C4-2B (cell line): ENCODE measurements around the gene KRT14.
A peak's percentile ranks its signal among the peaks of the same experiment; 100 is the strongest.
"Not testable (repeated sequence)": the region's sequence is repeated elsewhere in the genome, so short reads cannot be mapped to it uniquely, and the experiment has no call there.

Source experiments
- H3K27ac ChIP-seq: fragments of 450-650 bp; 2 replicates; pipeline ENCODE4 v1.5.1; 2017
- CTCF ChIP-seq: fragments of 450-650 bp; conservative IDR thresholded peaks from 2 replicates; pipeline ENCODE4 v1.5.1; 2017; ENCODE audit warnings: mild to moderate bottlenecking
- ZFX ChIP-seq: fragments of 450-650 bp; IDR thresholded peaks from 2 replicates; pipeline ENCODE4 v1.6.1; 2017

The KRT14 gene

GRCh38 chr17:41610965-41611640, 24.4 kb upstream of the KRT14 start:
- no peak for TF ChIP-seq ZFX
- no peak for TF ChIP-seq CTCF
- no peak overlapping the region for H3K27ac ChIP-seq

- H3K27ac ChIP-seq, result not testable (repeated sequence)
Measured at GRCh38 chr17:41610061-41610517, 23.4 kb upstream of the KRT14 start.

GRCh38 chr17:41606930-41607329, 20.2 kb upstream of the KRT14 start:
- H3K27ac ChIP-seq, result not testable (repeated sequence)

- H3K27ac ChIP-seq, result peak overlapping the region; percentile 66
- TF ChIP-seq ZFX (no peak), CTCF (no peak)
Measured at GRCh38 chr17:41602524-41602923, 15.8 kb upstream of the KRT14 start.

- peak overlapping the region; percentile 82 for H3K27ac ChIP-seq
Measured at GRCh38 chr17:41600318-41600717, 13.6 kb upstream of the KRT14 start.

GRCh38 chr17:41599680-41600079, 13.0 kb upstream of the KRT14 start:
- H3K27ac ChIP-seq, result peak overlapping the region; percentile 82

More at GRCh38 chr17:41600318-41600717, 13.6 kb upstream of the KRT14 start:
- TF ChIP-seq CTCF (no peak), ZFX (no peak)

GRCh38 chr17:41595585-41595984, 8.9 kb upstream of the KRT14 start:
- no peak overlapping the region for H3K27ac ChIP-seq

More at GRCh38 chr17:41599680-41600079, 13.0 kb upstream of the KRT14 start:
- TF ChIP-seq CTCF (no peak), ZFX (no peak)

GRCh38 chr17:41594363-41594915, 7.7 kb upstream of the KRT14 start:
- TF ChIP-seq ZFX, result no peak
- no peak for TF ChIP-seq CTCF
- H3K27ac ChIP-seq, result no peak overlapping the region

More at GRCh38 chr17:41595585-41595984, 8.9 kb upstream of the KRT14 start:
- TF ChIP-seq ZFX (no peak), CTCF (no peak)
